ENCODE results near the gene DENND1C.

DNA sequence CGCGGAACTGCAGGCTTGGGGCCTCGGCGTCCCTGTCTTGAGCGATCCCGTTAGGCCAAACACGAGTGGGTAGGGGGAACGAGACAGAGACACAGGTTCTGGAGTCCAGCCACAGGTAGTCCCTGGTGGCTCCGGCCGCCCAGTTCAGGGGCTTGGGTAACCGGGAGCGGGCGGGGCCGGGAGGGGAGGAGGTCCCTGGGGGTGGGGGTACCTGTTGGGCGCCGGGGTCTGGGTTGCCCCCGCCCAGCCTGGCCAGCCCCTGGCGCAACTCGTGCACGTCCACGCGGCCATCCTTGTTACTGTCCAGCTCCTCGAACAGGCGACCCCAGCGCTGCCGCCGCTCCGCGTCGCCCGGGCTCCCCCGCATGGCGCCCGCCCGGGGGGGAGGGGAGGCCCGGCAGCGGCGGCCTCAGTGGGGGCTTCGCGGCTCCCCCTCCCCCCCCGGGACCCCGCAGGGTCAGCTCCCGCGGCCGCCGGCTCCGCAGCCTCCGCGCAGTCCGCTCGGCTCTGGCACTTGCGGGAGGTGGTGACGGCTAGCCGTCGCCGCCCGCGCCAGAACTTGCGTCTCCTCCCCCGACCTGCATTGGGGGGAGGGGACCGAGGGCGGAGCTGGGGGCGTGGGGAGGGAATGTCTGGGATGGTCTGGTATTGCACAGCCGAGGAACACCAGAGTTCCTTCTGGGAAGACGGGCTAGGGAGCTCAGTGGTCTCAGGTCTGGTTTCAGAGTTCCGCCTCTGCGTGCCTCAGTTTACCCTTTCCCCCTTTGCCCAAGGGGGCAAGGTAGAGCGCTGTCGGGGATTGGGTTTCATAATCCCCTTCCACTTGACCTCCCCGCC lies 22.1 kb downstream of the DENND1C start, which contains the start of gene SLC25A23:
- peak; percentile 64 for TF ChIP-seq MXI1 (conservative IDR thresholded peaks at IDR 0.05; ENCODE audit: poor library complexity, severe bottlenecking)
- TF ChIP-seq, protein P1, sequence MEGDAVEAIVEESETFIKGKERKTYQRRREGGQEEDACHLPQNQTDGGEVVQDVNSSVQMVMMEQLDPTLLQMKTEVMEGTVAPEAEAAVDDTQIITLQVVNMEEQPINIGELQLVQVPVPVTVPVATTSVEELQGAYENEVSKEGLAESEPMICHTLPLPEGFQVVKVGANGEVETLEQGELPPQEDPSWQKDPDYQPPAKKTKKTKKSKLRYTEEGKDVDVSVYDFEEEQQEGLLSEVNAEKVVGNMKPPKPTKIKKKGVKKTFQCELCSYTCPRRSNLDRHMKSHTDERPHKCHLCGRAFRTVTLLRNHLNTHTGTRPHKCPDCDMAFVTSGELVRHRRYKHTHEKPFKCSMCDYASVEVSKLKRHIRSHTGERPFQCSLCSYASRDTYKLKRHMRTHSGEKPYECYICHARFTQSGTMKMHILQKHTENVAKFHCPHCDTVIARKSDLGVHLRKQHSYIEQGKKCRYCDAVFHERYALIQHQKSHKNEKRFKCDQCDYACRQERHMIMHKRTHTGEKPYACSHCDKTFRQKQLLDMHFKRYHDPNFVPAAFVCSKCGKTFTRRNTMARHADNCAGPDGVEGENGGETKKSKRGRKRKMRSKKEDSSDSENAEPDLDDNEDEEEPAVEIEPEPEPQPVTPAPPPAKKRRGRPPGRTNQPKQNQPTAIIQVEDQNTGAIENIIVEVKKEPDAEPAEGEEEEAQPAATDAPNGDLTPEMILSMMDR (IDR thresholded peaks at IDR 0.05; ENCODE audit: poor library complexity, severe bottlenecking) = no peak
